Upper lobe of left lung (tissue), 6 donors: ENCODE data around the gene IFI44L. TPM values are rescaled to one million over a fixed set of nuclear protein-coding genes. Genes with fewer than 3 reads are reported as not detected.

ENCODE experiments used
- ATAC-seq, 2 donors: fragments of 200-7000 bp; cut with Tn5 transposase; one replicate each; pipeline ENCODE4 v1.9.1; 2022; ENCODE audit warnings: mild to moderate bottlenecking in 2 of 2, moderate library complexity in 2 of 2; ENCODE audit not compliant: low FRiP score in 2 of 2
- DNase-seq, 2 donors: peaks; one replicate each; pipeline ENCODE4 v3.0.0-alpha.2; 2019 to 2020
- H3K27ac ChIP-seq, 4 donors: fragments of 200-600 bp; sonication (generic); one replicate each; pipeline ENCODE4 v1.5.1; 2016 to 2019
- H3K27me3 ChIP-seq, 4 donors: fragments of 200-600 bp; sonication (generic); one replicate each; pipeline ENCODE4 v1.5.1; 2017 to 2019
- H3K36me3 ChIP-seq, 4 donors: fragments of 200-600 bp; sonication (generic); one replicate each; pipeline ENCODE4 v1.5.1; 2016 to 2019
- H3K4me1 ChIP-seq, 4 donors: fragments of 200-600 bp; sonication (generic); one replicate each; pipeline ENCODE4 v1.5.1; 2018 to 2019
- H3K4me3 ChIP-seq, 4 donors: fragments of 200-600 bp; sonication (generic); one replicate each; pipeline ENCODE4 v1.5.1; 2017 to 2019; ENCODE audit warnings: mild to moderate bottlenecking in 2 of 4, moderate library complexity in 1 of 4
- H3K9me3 ChIP-seq, 4 donors: fragments of 200-600 bp; sonication (generic); one replicate each; pipeline ENCODE4 v1.5.1; 2018 to 2019
- CTCF ChIP-seq, 6 experiments: fragments of 450-650 bp in 4 of 6; fragments of 200-600 bp in 2 of 6; sonication (generic) in 2 of 6; IDR thresholded peaks; one replicate each; pipeline ENCODE4 v1.5.1; 2016 to 2019; ENCODE audit warnings: antibody characterized with exemption in 6 of 6
- EP300 ChIP-seq, 4 donors: sonication (generic); formaldehyde crosslinking; IDR thresholded peaks; one replicate each; pipeline ENCODE4 v1.5.1; 2017; ENCODE audit warnings: antibody characterized with exemption in 4 of 4, control low read depth in 2 of 4
- POLR2A ChIP-seq, 4 donors: fragments of 450-650 bp; IDR thresholded peaks; one replicate each; pipeline ENCODE4 v1.5.1; 2016 to 2017; ENCODE audit warnings: antibody characterized with exemption in 4 of 4, mild to moderate bottlenecking in 2 of 4
- POLR2AphosphoS5 ChIP-seq, 2 donors: sonication (generic); formaldehyde crosslinking; IDR thresholded peaks; one replicate each; pipeline ENCODE4 v1.5.1; 2017; ENCODE audit warnings: antibody characterized with exemption in 2 of 2
- WGBS, 2 donors: methylation state at CpG; one replicate each; pipeline ENCODE4 v1.1.5; 2017 to 2018; 5-methylcytosine and 5-hydroxymethylcytosine counted together
- total RNA-seq, 6 donors: library from RNA; depleted of rRNA in 4 of 6; stranded (reverse); fragments of >200 nt in 4 of 6; gene quantifications; one replicate each; pipeline versions ENCODE4 v1.1.0 to v1.2.1, GENCODE V29; 2016 to 2021
- donor health status: DM: no; HTN: no; CAD: no; lungs with moderate emphysema.
- donor health status: DM: no; HTN: yes; CAD: no; lungs with severe emphysema.

The IFI44L gene
- total RNA-seq, 6 donors from 2014 or later, result 6.1 to 29.3 (median 18.3) TPM

- Histone ChIP-seq H3K4me3 (no peak overlapping the region), H3K4me1 (no peaks in the 10 kb centered on the region), H3K27ac (no peak overlapping the region), H3K36me3 (no peaks in the 10 kb centered on the region), H3K9me3 (no peaks in the 10 kb centered on the region), H3K27me3 (no peaks in the 10 kb centered on the region)
- ATAC-seq (no peak), DNase-seq (no peak)
- WGBS, 2 donors, result 44 to 56% methylated on average over 4 of the region's 4 CpGs
- TF ChIP-seq CTCF (IDR thresholded peaks at IDR 0.05), result no peak
- TF ChIP-seq EP300 (IDR thresholded peaks at IDR 0.05), result no peak
- no peak for TF ChIP-seq POLR2A (IDR thresholded peaks at IDR 0.05)
- TF ChIP-seq POLR2AphosphoS5 (IDR thresholded peaks at IDR 0.05), result no peak
Measured at GRCh38 chr1:78691995-78692747, 71.9 kb downstream of the IFI44L start.

Other genes starting within 250 kb of the IFI44L start
- gene PTGFR, start 129.5 kb upstream of the IFI44L start, total RNA-seq, result 1 to 10 TPM in 5 of 6 donors, under 1 TPM in 1; 0.78 to 4.7 (median 2.2) TPM
- 10 to 100 TPM; 18.8 to 60.8 (median 37.2) TPM for gene IFI44, start 29.4 kb downstream of the IFI44L start, total RNA-seq